ENCODE data around the gene BBS9.

GRCh38 chr7:33418251-33418701 is 288.9 kb downstream of the BBS9 start:
- TF ChIP-seq POLR2AphosphoS5 (IDR thresholded peaks at IDR 0.05; ENCODE audit: low read depth, low read length) (no peak), POLR2A (IDR thresholded peaks at IDR 0.05; ENCODE audit: low read depth, low read length) (no peak), TAF1 (IDR thresholded peaks at IDR 0.05; ENCODE audit: borderline replicate concordance, low read depth, low read length) (no peak)

Measured in GM12892 (cell line).